ENCODE measurements around the gene KDM4B. TPM values are rescaled to one million over a fixed set of nuclear protein-coding genes. Genes with fewer than 3 reads are reported as not detected.

KDM4B gene
- total and polyA plus RNA-seq, 2 of the 8 experiments (the other 6 are each of a cell fraction or from before 2014, with no cell fraction given), result 12.0 to 31.9 TPM

DNA sequence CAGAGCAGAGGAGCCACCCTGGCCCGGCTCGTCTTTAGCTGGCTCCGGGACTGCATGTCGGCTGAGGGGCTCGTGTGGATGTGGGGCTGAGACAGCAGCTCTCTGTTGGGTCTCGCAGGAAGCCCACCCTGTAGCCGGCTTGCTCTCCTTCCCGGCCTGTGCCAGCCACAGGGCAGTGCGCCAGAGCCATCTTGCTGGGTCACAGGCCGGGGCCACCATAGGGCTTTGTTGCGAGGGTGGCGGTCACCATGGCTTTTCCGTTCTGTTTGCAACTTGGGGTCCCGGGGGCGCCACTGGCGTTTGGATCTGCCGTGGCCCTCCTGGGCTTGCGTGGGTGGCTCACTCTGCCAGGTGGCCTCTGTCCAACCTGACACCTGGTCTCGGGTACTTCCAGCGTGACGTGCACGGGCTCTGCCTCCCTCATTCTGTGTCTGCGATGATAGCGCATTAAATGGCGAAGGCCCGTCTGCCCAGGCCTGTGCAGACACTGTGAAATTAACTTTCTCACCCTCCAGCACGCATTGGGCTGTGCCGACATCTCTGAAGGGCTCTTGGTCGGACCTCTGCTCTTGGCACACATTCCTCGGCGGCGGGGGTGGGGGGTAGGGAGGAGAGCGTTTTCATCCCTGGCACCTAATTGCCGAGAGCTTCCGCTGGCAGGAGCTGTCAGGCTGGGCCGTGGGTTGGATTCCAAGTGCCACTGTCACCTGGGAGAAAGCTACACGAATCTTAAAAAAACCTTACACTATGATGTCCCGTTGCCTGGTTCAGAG, 95.1 kb downstream of the KDM4B start (continued):
- TF ChIP-seq JUN (IDR thresholded peaks at IDR 0.05; ENCODE audit: low read depth, low read length) (no peak), CBX5 (IDR thresholded peaks at IDR 0.05; ENCODE audit: low read depth, low read length) (no peak), CEBPB (IDR thresholded peaks at IDR 0.05; ENCODE audit: low read depth, low read length) (no peak), KDM5A (IDR thresholded peaks at IDR 0.05; ENCODE audit: low read length) (no peak), CBX8 (IDR thresholded peaks at IDR 0.05; ENCODE audit: borderline replicate concordance, low read depth, low read length) (no peak)
